IPS DF 6.9 (cell line): ENCODE results near the gene RHD.

Experiments used
- DNase-seq: peaks from one replicate; pipeline ENCODE4 v3.0.0-alpha.2; 2013; ENCODE audit warnings: low read depth, low spot score
- H3K27ac ChIP-seq: one replicate; pipeline ENCODE4 v1.5.1; 2013; ENCODE audit warnings: low read length, control low read depth
- H3K27me3 ChIP-seq: 2 replicates; pipeline ENCODE4 v1.6.1; 2013; ENCODE audit warnings: mild to moderate bottlenecking, low read length; ENCODE audit not compliant: control insufficient read depth, insufficient read depth
- H3K36me3 ChIP-seq: 2 replicates; pipeline ENCODE4 v1.6.1; 2013; ENCODE audit warnings: low read length; ENCODE audit not compliant: control insufficient read depth, insufficient read depth
- H3K4me1 ChIP-seq: 2 replicates; pipeline ENCODE4 v1.6.1; 2013; ENCODE audit warnings: low read length; ENCODE audit not compliant: control insufficient read depth, insufficient read depth
- H3K4me3 ChIP-seq: 2 replicates; pipeline ENCODE4 v1.5.1; 2013; ENCODE audit warnings: mild to moderate bottlenecking, low read length
- H3K9me3 ChIP-seq: 2 replicates; pipeline ENCODE4 v1.6.1; 2013; ENCODE audit warnings: low read length, inconsistent platforms; ENCODE audit not compliant: control insufficient read depth, insufficient read depth
- WGBS: extraction: QIAGEN DNeasy Blood & Tissue Kit; methylation state at CpG from one replicate; pipeline ENCODE4 v1.1.7; 2013; ENCODE audit warnings: mixed read lengths, missing lambda C conversion rate; ENCODE audit not compliant: insufficient read length, insufficient coverage; 5-methylcytosine and 5-hydroxymethylcytosine counted together

RHD gene

DNA sequence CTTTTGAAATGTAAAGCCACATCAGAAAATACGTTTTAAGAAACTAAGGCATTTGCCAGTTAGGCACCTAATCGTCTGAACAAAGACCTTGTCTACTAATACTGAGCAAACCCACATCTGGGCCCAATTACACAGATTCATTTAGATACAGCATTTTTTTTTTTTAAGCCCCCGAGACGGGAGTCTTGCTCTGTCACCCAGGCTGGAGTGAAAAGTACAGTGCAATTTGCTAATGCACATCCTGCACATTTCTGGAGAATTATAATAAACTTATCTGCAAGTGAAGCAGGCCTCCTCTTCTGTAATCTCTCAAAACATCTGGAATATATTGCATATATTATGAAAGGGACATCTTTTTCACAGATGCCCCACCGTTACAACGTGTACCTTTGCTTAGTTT is 28.4 kb upstream of the RHD start:
- Histone ChIP-seq H3K4me1 (peaks cover 2% of the 10 kb centered on the region), H3K4me3 (no peak overlapping the region), H3K27me3 (no peaks in the 10 kb centered on the region), H3K36me3 (peaks cover 4% of the 10 kb centered on the region; the same call in 1 of the 2 replicates), H3K27ac (no peak overlapping the region), H3K9me3 (no peaks in the 10 kb centered on the region)
- WGBS, result no CpG with 5 or more reads among the region's 6 CpGs
- no peak for DNase-seq

DNA sequence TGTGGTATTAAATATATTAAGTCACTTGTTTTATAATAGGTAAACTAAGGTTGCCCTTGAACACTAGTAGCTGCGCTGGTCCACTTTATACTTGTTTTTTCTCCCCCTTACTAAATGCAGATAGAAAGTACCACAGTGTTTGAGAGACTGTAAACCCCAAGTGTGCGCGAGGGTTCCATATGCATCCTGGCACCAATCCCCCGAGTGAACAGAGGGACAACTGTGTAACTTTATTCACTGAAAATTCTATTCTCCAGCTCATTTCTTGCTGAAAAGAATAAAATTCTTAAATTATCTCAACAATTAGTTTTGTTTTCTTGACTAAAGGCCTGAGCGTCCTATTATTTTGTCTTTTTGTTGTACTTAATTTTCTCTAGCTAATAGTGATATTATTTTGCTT is 26.9 kb upstream of the RHD start:
- Histone ChIP-seq H3K4me1 (peaks cover 2% of the 10 kb centered on the region), H3K36me3 (peaks cover 4% of the 10 kb centered on the region; the same call in 1 of the 2 replicates), H3K4me3 (no peak overlapping the region), H3K9me3 (no peaks in the 10 kb centered on the region), H3K27ac (no peak overlapping the region), H3K27me3 (no peaks in the 10 kb centered on the region)
- DNase-seq, result no peak
- WGBS, result no CpG with 5 or more reads among the region's 5 CpGs

DNA sequence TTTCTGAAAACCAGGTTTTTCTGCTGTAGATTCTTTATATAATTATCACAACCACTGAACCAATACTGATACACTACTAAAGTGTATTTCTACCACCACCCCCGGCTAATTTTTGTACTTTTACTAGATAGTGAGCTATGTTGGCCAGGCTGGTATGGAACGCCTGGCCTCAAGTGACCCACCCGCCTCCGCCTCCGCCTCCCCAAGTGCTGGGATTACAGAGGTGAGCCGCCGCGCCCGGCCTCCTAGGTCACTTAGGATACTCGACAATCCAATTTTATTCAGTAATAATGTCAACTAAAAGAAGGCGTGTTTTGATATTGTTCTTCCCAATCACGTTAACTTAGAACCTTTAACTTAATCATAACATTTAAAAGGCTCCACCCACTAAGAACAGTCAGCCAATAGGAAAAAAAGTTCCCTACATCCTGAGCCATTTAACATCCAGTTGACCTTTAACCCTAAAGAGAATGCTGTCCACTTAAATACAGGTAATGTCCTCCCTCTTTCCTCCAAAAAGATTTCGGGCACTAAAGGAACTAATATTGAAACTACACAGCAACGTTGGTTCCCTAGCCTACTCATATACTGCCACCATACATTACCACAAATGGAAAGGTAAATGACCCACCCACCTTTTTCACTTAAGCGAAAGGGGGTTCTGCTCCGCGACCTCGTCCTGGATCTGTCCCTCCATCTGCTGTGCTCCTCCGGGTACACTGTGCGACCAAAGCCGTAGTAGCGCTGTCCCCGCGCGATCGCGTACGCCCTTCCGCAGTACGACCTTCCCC is 26.3 kb upstream of the RHD start:
- H3K27ac ChIP-seq, result no peak overlapping the region
- H3K36me3 ChIP-seq, result peaks cover 4% of the 10 kb centered on the region; the same call in 1 of the 2 replicates
- no peaks in the 10 kb centered on the region for H3K27me3 ChIP-seq
- H3K4me1 ChIP-seq, result no peaks in the 10 kb centered on the region; the same call in 1 of the 2 replicates
- no peak for DNase-seq
- WGBS, result no CpG with 5 or more reads among the region's 30 CpGs
- H3K9me3 ChIP-seq, result no peaks in the 10 kb centered on the region
- H3K4me3 ChIP-seq, result peak overlapping the region; percentile 80

DNA sequence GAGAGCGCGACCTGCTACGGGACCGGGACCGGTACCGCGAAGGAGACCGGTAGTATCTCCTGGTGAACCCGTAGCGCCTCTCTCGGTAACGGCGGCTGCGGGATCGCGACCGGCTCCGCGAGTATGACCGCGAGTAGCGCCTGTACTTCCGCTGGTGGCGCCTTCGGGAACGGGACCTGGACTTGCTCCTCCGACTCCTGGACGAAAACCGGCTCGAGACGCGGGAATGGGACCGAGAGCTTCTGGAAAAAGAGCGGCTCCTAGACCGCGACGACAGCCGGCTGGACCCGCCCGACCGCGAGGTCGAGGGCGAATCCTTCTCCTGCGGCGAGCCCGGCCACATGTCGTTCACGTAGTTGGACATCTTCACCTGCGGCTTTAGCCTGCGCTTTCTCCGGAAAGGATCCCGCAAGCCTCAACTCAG is 25.7 kb upstream of the RHD start:
- DNase-seq, result no peak
- Histone ChIP-seq H3K36me3 (peaks cover 4% of the 10 kb centered on the region; the same call in 1 of the 2 replicates), H3K4me1 (no peaks in the 10 kb centered on the region; the same call in 1 of the 2 replicates), H3K27ac (no peak overlapping the region), H3K9me3 (no peaks in the 10 kb centered on the region), H3K4me3 (peak overlapping the region; percentile 80), H3K27me3 (no peaks in the 10 kb centered on the region)
- WGBS, result no CpG with 5 or more reads among the region's 53 CpGs

DNA sequence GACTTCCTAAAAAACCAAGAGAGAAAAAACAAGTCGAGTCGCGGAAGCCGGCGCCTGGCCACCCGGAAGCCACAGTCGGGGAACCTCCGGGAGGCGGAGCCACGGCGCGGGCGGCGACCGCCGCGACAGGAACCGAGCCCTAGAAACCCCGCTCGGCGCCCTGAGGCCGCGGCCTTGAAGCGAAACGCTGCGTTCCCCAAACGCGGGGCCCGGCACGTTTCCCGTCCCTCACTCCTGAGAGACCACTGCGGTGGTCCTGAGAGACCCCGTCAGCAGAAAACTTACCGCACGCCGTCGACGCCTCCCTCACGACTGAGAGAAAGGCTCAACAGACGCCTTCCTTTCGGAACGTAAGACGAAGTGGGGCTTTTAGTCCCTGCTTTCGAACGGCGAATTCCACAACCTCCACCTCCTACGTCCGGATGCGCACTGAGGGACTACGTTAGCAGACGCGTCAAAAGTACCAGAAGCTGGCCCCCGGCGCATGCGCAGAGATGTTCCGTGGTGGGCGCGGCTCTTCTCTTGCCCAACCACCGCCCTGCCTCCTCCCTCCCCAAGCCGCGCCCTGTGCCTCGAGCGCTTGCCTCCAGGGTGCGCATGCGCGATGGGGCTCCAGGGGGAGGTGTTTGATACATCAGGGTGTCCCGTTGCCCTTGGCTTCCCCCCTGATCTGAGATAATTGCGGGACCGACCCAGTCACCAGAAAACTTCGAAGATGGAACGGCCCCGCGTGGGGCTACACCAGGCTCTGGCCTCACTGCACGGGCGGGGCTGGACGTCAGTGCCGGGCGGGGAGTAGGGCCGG is 25.1 kb upstream of the RHD start, which contains the start of gene RSRP1:
RSRP1 (minus strand) TSS at position 431 of the 805 bp plus-strand sequence. CDS start 491 bp downstream, outside the sequence.
- Histone ChIP-seq H3K27ac (no peak within 1 kb of the TSS), H3K36me3 (peaks cover 4% of the 10 kb centered on the region; the same call in 1 of the 2 replicates), H3K9me3 (no peaks in the 10 kb centered on the region), H3K27me3 (no peaks in the 10 kb centered on the region), H3K4me1 (no peaks in the 10 kb centered on the region; the same call in 1 of the 2 replicates), H3K4me3 (peak within 1 kb of the TSS; percentile 80)
- peak; percentile 89 for DNase-seq
- no CpG with 5 or more reads among the region's 79 CpGs for WGBS

DNA sequence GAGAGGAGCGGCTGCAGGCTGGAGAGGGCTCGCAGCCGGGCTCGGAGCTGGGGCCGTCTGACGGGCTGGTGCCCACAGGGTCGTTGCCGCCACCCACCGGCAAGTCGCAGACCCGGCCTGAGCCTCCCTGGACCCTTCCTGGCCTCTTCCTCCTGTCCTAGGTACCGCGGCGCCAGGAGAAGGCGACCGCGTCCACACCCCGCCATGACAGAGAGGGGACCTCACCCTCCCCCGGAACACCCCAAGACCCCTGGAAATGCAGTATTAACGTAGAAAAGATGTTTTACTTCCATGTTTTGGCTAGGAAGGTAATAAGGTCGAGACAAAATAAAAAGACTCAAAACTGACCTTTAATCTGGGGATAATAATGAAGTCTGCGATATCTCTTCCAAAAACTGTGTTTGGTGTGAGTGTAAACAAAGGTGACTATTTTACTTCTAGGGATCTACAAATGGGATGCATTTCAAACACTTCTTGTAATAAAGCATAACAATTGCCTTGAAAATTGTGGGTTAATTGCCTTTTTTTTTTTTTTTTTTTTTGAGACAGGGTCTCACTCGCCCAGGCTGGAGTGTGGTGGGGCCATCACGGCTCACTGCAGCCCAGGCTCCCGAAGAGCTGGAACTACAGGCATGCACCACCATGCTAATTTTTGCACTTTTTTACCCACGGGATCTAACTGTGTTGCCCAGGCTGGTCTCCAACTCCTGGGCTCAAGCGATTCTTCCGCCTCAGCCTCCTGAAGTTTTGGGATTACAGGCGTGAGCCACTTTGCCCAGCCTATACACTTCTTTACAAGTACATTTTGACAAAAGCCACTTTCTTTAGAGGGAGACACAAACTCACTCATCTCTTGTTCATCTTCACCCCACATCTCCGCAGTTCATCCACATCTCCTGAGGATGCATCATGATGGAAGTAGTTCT is 24.2 kb upstream of the RHD start:
- Histone ChIP-seq H3K4me1 (no peaks in the 10 kb centered on the region; the same call in 1 of the 2 replicates), H3K4me3 (peak overlapping the region; percentile 39; the same call in 1 of the 2 replicates), H3K36me3 (peaks cover 4% of the 10 kb centered on the region; the same call in 1 of the 2 replicates), H3K9me3 (no peaks in the 10 kb centered on the region), H3K27ac (no peak overlapping the region), H3K27me3 (no peaks in the 10 kb centered on the region)
- WGBS, result no CpG with 5 or more reads among the region's 30 CpGs
- DNase-seq, result no peak

DNA sequence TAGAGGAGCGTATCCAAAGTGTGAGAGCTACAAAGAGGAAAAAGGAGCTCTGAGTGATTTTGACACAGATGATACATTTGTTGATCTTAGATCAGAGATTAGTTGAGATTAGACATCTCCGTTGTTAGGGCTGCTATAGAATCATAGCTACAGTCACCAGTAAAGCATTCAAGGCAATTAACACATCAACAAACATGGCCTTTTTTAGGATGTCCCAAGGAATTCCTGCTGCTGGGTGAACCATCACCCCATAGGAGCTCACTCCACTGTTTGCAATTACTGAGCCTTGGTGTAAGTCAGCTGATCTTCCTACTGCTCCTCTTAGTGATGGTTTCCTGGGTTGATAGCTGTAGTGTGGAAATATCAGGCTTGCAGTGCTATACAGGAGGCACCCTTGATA is 18.4 kb upstream of the RHD start:
- Histone ChIP-seq H3K9me3 (no peaks in the 10 kb centered on the region), H3K27me3 (no peaks in the 10 kb centered on the region), H3K36me3 (no peaks in the 10 kb centered on the region), H3K4me1 (peaks cover 2% of the 10 kb centered on the region; the same call in 1 of the 2 replicates), H3K4me3 (no peak overlapping the region), H3K27ac (no peak overlapping the region)
- DNase-seq, result no peak
- no CpG with 5 or more reads among the region's 2 CpGs for WGBS

DNA sequence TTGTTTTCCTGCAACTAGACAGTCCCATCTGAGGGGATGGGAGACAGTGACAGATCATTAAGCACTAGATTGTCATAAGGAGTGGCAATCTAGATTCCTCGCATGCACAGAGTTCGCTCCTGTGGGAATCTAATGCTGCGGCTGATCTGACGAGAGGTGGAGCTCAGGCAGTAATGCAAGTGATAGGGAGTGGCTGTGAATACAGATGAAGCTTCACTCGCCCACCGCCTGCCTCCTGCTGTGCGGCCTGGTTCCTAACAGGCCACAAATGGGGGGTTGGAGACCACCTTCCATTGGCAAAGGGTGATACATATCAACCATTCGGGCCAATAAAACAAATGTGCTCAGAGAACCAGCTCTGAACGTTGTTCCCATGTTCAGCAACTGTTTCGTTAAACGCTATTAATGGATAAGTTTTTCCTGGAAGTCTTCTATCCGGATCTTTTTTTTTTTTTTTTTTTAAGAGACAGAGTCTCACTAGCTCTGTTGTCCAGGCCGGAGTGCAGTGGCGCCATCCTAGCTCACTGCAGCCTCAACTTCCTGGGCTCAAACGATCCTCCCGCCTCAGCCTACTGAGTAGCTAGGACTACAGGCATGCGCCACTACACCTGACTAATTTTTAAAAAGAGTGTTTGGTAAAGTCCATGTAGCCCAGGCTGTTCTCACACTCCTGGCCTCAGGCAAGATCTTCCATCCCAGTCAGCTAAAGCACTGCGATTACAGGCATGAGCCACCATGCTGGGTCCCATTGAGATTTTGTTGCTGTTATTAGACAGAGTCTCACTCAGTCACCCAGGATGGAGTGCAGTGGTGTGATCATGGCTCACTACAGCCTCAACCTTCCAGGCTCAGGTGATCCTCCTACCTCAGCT is 16.4 kb upstream of the RHD start:
- WGBS, result no CpG with 5 or more reads among the region's 18 CpGs
- no peak overlapping the region for H3K27ac ChIP-seq
- H3K36me3 ChIP-seq, result no peaks in the 10 kb centered on the region
- no peaks in the 10 kb centered on the region for H3K27me3 ChIP-seq
- peaks cover 2% of the 10 kb centered on the region; the same call in 1 of the 2 replicates for H3K4me1 ChIP-seq
- DNase-seq, result no peak
- H3K4me3 ChIP-seq, result no peak overlapping the region
- no peaks in the 10 kb centered on the region for H3K9me3 ChIP-seq

DNA sequence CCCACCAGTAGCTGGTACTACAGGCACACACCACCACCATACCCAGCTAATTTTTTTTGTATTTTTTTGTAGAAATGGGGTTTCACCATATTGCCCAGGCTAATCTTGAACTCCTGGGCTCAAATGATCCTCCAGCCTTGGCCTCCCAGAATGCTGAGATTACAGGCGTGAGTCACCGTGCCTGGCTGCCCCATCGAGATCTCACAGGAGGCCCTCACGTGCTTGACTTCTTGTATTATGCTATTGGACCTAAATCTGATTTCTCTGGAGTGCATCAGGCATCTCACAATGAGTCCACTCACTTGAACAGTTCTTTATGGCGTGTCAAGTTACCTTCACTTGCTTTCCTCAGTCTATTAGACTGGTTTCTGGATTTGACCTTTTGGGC is 15.7 kb upstream of the RHD start:
- Histone ChIP-seq H3K4me3 (no peak overlapping the region), H3K27ac (no peak overlapping the region), H3K27me3 (no peaks in the 10 kb centered on the region), H3K4me1 (peaks cover 2% of the 10 kb centered on the region; the same call in 1 of the 2 replicates), H3K9me3 (no peaks in the 10 kb centered on the region), H3K36me3 (no peaks in the 10 kb centered on the region)
- no peak for DNase-seq
- no CpG with 5 or more reads among the region's 5 CpGs for WGBS
